Tibial nerve (tissue), 4 donors: Measurements from ENCODE around the gene ANKDD1A. TPM values are rescaled to one million over a fixed set of nuclear protein-coding genes. Genes with fewer than 3 reads are reported as not detected.

Source experiments
- DNase-seq, 2 donors: peaks; one replicate each; pipeline ENCODE4 v3.0.0-alpha.2; 2019; ENCODE audit warnings: low spot score in 2 of 2
- H3K27ac ChIP-seq, 4 donors: fragments of 200-600 bp; sonication (generic) in 3 of 4; one replicate each; pipeline ENCODE4 v1.5.1; 2017 to 2019; ENCODE audit warnings: mild to moderate bottlenecking in 1 of 4
- H3K27me3 ChIP-seq, 2 donors: fragments of 200-600 bp; sonication (generic) in 1 of 2; one replicate each; pipeline versions ENCODE4 v1.5.1 to v1.6.0; 2017 to 2019
- H3K36me3 ChIP-seq, 3 donors: fragments of 200-600 bp; sonication (generic); one replicate each; pipeline ENCODE4 v1.5.1; 2018 to 2019
- H3K4me1 ChIP-seq, 4 donors: fragments of 200-600 bp; sonication (generic) in 3 of 4; one replicate each; pipeline ENCODE4 v1.5.1; 2017 to 2019
- H3K4me3 ChIP-seq, 4 donors: fragments of 200-600 bp; sonication (generic) in 3 of 4; one replicate each; pipeline ENCODE4 v1.5.1; 2017 to 2019; ENCODE audit warnings: mild to moderate bottlenecking in 1 of 4, moderate library complexity in 1 of 4
- H3K9me3 ChIP-seq, 4 donors: fragments of 200-600 bp; sonication (generic) in 3 of 4; one replicate each; pipeline ENCODE4 v1.5.1; 2017 to 2019
- EP300 ChIP-seq, 2 donors: sonication (generic); formaldehyde crosslinking; IDR thresholded peaks; one replicate each; pipeline ENCODE4 v1.6.1; 2017; ENCODE audit warnings: antibody characterized with exemption in 2 of 2, mild to moderate bottlenecking in 1 of 2
- POLR2A ChIP-seq, 2 donors: fragments of 450-650 bp; IDR thresholded peaks; one replicate each; pipeline ENCODE4 v1.6.1; 2017; ENCODE audit warnings: antibody characterized with exemption in 2 of 2, mild to moderate bottlenecking in 2 of 2, moderate library complexity in 2 of 2
- WGBS, 2 donors: methylation state at CpG; one replicate each; pipeline ENCODE4 v1.1.5; 2018; 5-methylcytosine and 5-hydroxymethylcytosine counted together
- total RNA-seq, 4 donors: library from RNA; depleted of rRNA; stranded (reverse); fragments of >200 nt; gene quantifications; one replicate each; pipeline ENCODE4 v1.1.0, GENCODE V29; 2016
- TF ChIP-seq, protein P1 (sequence below), 5 experiments: fragments of 200-600 bp in 3 of 5; fragments of 450-650 bp in 2 of 5; sonication (generic) in 3 of 5; IDR thresholded peaks; one replicate each; pipeline ENCODE4 v1.5.1; 2016 to 2019; ENCODE audit warnings: antibody characterized with exemption in 5 of 5, mild to moderate bottlenecking in 3 of 5, moderate library complexity in 2 of 5

ANKDD1A gene
- total RNA-seq, 4 donors from 2014 or later, result 18.2 to 39.3 (median 26.3) TPM

DNA sequence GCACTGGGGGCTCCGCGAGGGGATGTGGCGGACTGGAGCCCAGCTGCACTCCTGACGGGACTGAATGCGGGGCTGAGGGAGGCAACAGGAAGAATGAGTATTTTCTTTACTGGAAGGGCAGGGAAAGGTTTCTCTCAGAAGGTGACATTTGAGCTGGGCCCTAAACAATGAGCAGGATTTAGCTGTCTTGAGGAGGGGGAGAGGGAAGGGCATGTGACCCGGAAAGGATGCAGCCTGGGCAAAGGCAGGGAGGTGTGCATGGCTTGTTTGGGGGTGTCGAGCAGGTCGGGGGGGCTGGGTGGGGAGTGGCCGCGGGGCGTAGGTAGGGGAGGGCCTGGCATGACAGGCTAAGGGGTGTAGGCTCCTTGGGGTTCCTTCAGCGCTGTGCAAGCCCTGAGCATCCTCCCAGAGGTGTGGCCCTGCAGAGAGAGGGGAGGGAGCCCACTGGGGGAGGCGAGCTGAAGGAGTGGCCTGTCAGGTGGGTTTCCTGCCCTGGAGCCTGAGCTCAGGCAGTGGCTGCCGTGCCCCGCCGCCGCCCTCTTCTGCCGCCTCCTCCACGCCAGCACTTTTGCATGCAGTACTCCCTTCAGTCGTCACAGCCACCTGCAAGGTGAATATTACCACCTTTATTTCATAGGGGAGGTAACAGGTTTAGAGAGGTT, 17.2 kb upstream of the ANKDD1A start:
- peak overlapping the region; percentile 79 to 95 (median 87) for H3K27ac ChIP-seq
- DNase-seq, result no peak
- H3K4me3 ChIP-seq, result peak overlapping the region in 3 of 4 donors; percentile 24 to 39 (median 38)
- no peaks in the 10 kb centered on the region for H3K9me3 ChIP-seq
- H3K27me3 ChIP-seq, result no peaks in the 10 kb centered on the region
- H3K36me3 ChIP-seq, result no peaks in the 10 kb centered on the region
- TF ChIP-seq POLR2A (IDR thresholded peaks at IDR 0.05) (no peak), EP300 (IDR thresholded peaks at IDR 0.05) (no peak)
- TF ChIP-seq, protein P1, sequence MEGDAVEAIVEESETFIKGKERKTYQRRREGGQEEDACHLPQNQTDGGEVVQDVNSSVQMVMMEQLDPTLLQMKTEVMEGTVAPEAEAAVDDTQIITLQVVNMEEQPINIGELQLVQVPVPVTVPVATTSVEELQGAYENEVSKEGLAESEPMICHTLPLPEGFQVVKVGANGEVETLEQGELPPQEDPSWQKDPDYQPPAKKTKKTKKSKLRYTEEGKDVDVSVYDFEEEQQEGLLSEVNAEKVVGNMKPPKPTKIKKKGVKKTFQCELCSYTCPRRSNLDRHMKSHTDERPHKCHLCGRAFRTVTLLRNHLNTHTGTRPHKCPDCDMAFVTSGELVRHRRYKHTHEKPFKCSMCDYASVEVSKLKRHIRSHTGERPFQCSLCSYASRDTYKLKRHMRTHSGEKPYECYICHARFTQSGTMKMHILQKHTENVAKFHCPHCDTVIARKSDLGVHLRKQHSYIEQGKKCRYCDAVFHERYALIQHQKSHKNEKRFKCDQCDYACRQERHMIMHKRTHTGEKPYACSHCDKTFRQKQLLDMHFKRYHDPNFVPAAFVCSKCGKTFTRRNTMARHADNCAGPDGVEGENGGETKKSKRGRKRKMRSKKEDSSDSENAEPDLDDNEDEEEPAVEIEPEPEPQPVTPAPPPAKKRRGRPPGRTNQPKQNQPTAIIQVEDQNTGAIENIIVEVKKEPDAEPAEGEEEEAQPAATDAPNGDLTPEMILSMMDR (IDR thresholded peaks at IDR 0.05), result no peak
- peaks cover 0 to 77% (median 63%) of the 10 kb centered on the region in 4 donors for H3K4me1 ChIP-seq
- 52 to 55% methylated on average over 19 to 20 of the region's 20 CpGs for WGBS, 2 donors

DNA sequence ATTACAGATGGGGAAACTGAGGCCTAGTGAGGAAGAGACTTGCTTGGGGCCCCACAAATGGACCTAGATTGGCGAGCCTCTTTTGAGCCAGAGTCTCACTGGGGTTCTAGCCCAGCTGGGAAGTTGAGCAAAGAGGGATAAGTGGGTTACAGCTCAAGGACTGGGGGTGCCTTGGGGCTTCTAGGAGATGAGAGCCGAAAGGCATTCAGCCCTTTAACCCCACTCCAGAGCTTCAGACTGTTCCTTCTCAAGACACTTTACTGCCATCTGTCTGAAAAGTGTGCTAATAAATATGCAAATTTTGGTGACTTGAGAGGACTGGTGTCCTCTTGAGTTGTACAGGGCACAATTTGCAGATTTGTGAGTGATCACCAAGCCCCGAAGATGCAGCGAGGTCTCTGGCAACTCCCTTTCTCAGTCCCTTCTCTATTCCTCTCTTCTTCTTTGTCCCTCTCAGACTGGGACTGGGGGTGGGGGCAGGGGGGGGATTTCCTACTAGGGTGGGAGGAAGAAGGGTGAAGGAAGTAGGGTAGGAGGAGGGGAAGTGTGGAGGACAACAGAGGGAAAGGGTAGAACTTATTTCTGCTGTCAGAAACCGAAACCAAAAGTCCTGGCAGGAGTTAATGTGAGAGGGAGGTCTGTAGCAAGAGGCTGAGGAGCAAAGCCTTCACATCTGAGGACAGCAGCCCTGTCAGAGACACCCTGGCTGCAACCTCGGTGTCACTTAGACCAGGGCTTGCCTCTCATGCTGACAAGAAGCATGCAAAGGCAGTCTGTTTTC, 16.2 kb upstream of the ANKDD1A start:
- Histone ChIP-seq H3K36me3 (no peaks in the 10 kb centered on the region), H3K27ac (peak overlapping the region; percentile 45 to 95 (median 87)), H3K9me3 (peaks cover 0 to 3% (median 0%) of the 10 kb centered on the region in 4 donors), H3K27me3 (no peaks in the 10 kb centered on the region), H3K4me1 (peaks cover 0 to 77% (median 63%) of the 10 kb centered on the region in 4 donors), H3K4me3 (peak overlapping the region in 3 of 4 donors; percentile 20 to 42 (median 38))
- TF ChIP-seq POLR2A (IDR thresholded peaks at IDR 0.05) (no peak), EP300 (IDR thresholded peaks at IDR 0.05) (peak in 1 of 2 donors; percentile 14)
- TF ChIP-seq, protein P1 (IDR thresholded peaks at IDR 0.05), result peak in 1 of 5 experiments; percentile 11
- 21 to 28% methylated on average over 6 of the region's 6 CpGs for WGBS, 2 donors
- no peak for DNase-seq

DNA sequence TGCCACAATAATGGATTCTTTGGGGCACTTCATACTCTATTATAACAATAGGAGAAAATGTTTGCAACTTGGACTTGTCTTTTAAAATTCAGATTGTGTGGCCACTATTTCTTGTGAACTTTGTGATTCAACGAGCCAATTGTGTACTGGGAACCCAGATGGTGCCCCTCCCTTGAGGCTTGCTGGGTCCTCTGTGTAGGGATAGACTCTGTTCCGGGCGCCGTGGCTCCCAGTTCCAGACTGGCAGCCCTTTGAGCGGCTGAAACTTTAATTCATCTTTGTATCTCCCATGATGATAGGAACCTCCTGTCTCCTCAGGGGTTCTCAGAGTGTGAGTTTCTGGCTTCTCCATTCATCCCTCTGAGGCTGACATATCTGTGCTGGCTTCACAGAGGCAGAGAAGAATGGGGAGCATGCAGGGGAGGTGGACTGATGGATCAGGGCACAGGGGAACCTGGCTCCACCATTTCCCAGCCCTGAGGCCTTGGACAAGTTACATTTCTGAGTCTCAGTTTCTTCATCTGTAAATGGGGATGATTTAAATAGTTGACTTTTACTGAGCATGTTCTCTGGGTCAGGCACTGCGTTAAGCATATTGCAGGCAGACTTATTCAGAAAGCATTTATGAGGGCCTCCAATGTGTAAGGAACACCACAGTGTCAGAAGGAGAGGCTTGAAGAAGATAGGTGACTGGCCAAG, 15.2 kb upstream of the ANKDD1A start:
- H3K4me3 ChIP-seq, result no peak overlapping the region
- peaks cover 0 to 13% (median 2%) of the 10 kb centered on the region in 4 donors for H3K9me3 ChIP-seq
- DNase-seq, result no peak
- TF ChIP-seq POLR2A (IDR thresholded peaks at IDR 0.05) (no peak), EP300 (IDR thresholded peaks at IDR 0.05) (no peak)
- TF ChIP-seq, protein P1 (IDR thresholded peaks at IDR 0.05), result no peak
- H3K36me3 ChIP-seq, result peaks cover 0 to 3% (median 0%) of the 10 kb centered on the region in 3 donors
- no peaks in the 10 kb centered on the region for H3K27me3 ChIP-seq
- WGBS, 2 donors, result 65 to 73% methylated on average over 6 of the region's 6 CpGs
- peak overlapping the region in 3 of 4 donors; percentile 86 to 95 (median 88) for H3K27ac ChIP-seq
- peaks cover 0 to 75% (median 61%) of the 10 kb centered on the region in 4 donors for H3K4me1 ChIP-seq

DNA sequence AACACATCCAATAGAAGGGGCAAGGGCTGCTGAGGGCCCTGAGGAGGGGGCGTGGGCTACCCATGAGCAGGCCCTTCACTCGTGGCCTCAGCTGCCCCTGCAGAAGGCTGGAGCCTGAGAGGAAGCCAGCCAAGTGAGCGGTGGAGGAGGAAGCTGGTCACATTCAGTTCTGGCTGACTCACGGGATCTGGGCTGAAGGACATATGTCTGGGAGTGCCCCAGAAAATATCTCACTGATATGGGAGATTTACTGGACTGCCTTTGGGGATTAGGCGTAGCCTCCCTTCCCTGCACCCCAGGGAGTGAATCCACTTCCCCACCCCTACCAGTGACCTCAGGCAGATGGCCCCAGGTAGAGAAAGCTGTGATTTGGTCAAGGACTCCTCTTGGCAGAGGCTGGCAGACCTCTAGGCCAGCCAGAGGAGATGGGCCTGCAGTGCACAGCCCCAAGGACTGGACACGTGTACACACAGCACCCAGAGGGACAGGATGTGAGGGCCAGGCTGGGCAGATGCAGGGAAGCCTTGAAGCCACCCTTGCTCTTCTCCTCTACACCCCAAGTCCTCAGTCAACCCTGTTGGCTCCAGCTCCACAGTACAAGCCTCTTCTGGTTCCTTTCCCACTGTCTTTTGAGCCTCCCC, 14.2 kb upstream of the ANKDD1A start:
- Histone ChIP-seq H3K4me1 (peaks cover 0 to 67% (median 54%) of the 10 kb centered on the region in 4 donors), H3K4me3 (no peak overlapping the region), H3K27me3 (no peaks in the 10 kb centered on the region), H3K27ac (peak overlapping the region; percentile 62 to 95 (median 87)), H3K9me3 (peaks cover 0 to 15% (median 2%) of the 10 kb centered on the region in 4 donors), H3K36me3 (peaks cover 0 to 3% (median 0%) of the 10 kb centered on the region in 3 donors)
- peak in 1 of 2 donors; percentile 80 for TF ChIP-seq EP300 (IDR thresholded peaks at IDR 0.05)
- TF ChIP-seq, protein P1 (IDR thresholded peaks at IDR 0.05), result no peak
- 26 to 35% methylated on average over 5 of the region's 6 CpGs for WGBS, 2 donors
- DNase-seq, result no peak
